Ectodermal cell (in vitro differentiated cells): Measurements from ENCODE around the gene RAB40C.
A peak's percentile ranks its signal among the peaks of the same experiment; 100 is the strongest.

Experiments
- H3K27ac ChIP-seq: 2 replicates; pipeline ENCODE4 v1.7.0; 2013; ENCODE audit warnings: mild to moderate bottlenecking, low read depth, low read length; ENCODE audit not compliant: insufficient read depth, poor library complexity, severe bottlenecking
- H3K27me3 ChIP-seq: 2 replicates; pipeline ENCODE4 v1.7.0; 2013; ENCODE audit warnings: mild to moderate bottlenecking, low read length; ENCODE audit not compliant: insufficient read depth, control insufficient read depth, poor library complexity, severe bottlenecking
- H3K36me3 ChIP-seq: one replicate; pipeline ENCODE4 v1.7.0; 2013; ENCODE audit warnings: low read length; ENCODE audit not compliant: control insufficient read depth, insufficient read depth
- H3K4me1 ChIP-seq: one replicate; pipeline ENCODE4 v1.7.0; 2013; ENCODE audit warnings: low read length; ENCODE audit not compliant: control insufficient read depth, insufficient read depth
- H3K4me3 ChIP-seq: 2 replicates; pipeline ENCODE4 v1.7.0; 2013; ENCODE audit warnings: low read depth, low read length, control low read depth; ENCODE audit not compliant: insufficient read depth
- H3K9me3 ChIP-seq: 2 replicates; pipeline ENCODE4 v1.7.0; 2013; ENCODE audit warnings: mild to moderate bottlenecking, low read length, moderate library complexity; ENCODE audit not compliant: control insufficient read depth
- WGBS, 2 experiments: methylation state at CpG; one replicate each; pipeline ENCODE4 v1.1.7; 2013; ENCODE audit warnings: missing lambda C conversion rate in 2 of 2; 5-methylcytosine and 5-hydroxymethylcytosine counted together

Gene RAB40C

DNA sequence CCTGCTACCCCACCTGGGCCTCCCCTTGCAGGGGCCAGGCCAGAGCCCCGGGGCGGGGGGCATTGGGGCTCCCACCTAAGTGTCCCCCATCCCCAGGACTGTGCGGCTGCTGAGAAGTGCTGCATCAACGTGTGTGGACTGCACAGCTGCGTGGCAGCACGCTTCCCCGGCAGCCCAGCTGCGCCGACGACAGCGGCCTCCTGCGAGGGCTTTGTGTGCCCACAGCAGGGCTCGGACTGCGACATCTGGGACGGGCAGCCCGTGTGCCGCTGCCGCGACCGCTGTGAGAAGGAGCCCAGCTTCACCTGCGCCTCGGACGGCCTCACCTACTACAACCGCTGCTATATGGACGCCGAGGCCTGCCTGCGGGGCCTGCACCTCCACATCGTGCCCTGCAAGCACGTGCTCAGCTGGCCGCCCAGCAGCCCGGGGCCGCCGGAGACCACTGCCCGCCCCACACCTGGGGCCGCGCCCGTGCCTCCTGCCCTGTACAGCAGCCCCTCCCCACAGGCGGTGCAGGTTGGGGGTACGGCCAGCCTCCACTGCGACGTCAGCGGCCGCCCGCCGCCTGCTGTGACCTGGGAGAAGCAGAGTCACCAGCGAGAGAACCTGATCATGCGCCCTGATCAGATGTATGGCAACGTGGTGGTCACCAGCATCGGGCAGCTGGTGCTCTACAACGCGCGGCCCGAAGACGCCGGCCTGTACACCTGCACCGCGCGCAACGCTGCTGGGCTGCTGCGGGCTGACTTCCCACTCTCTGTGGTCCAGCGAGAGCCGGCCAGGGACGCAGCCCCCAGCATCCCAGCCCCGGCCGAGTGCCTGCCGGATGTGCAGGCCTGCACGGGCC is 42.8 kb downstream of the RAB40C start:
- Histone ChIP-seq H3K27me3 (no peaks in the 10 kb centered on the region), H3K4me1 (peaks cover 49% of the 10 kb centered on the region), H3K9me3 (no peaks in the 10 kb centered on the region), H3K4me3 (peak overlapping the region; percentile 13), H3K36me3 (no peaks in the 10 kb centered on the region), H3K27ac (no peak overlapping the region)
- WGBS, 2 experiments = 94% methylated on average over 67 of the region's 67 CpGs

DNA sequence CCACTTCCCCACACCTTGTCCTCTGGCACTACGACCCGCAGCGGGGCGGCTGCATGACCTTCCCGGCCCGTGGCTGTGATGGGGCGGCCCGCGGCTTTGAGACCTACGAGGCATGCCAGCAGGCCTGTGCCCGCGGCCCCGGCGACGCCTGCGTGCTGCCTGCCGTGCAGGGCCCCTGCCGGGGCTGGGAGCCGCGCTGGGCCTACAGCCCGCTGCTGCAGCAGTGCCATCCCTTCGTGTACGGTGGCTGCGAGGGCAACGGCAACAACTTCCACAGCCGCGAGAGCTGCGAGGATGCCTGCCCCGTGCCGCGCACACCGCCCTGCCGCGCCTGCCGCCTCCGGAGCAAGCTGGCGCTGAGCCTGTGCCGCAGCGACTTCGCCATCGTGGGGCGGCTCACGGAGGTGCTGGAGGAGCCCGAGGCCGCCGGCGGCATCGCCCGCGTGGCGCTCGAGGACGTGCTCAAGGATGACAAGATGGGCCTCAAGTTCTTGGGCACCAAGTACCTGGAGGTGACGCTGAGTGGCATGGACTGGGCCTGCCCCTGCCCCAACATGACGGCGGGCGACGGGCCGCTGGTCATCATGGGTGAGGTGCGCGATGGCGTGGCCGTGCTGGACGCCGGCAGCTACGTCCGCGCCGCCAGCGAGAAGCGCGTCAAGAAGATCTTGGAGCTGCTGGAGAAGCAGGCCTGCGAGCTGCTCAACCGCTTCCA is 43.6 kb downstream of the RAB40C start:
- WGBS, 2 experiments = 96% methylated on average over 74 of the region's 74 CpGs
- H3K4me1 ChIP-seq = peaks cover 46% of the 10 kb centered on the region
- no peaks in the 10 kb centered on the region for H3K27me3 ChIP-seq
- H3K4me3 ChIP-seq = no peak overlapping the region
- no peak overlapping the region for H3K27ac ChIP-seq
- H3K36me3 ChIP-seq = no peaks in the 10 kb centered on the region
- H3K9me3 ChIP-seq = no peaks in the 10 kb centered on the region

DNA sequence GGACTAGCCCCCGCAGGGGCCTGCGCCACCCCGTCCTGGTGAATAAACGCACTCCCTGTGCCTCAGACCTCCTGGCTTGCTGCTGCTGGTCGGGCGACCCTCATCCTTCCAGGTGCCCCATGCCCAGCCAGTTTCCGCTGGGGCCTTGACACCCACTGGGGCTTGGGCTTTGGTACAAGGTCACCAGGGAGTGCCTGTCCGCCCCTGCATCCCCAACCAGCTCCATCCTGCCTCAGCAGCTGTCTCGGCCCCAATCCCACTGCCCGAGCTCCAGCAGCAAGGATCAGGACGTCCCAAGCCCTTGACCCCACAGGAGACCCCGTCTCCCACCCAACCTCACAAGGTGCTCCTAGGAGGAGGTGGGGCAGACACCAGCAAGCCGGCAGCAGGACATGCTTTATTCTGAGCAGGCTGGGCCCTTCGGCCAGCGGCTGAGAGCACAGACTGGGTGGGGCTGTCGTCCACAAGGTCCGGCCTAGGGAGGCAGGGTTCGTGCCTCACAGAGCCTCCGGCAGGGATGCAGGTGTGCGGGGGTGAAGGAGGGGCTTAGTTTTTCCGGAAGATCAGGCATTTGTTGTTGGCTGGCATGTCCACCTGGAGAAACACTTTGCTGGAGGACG is 44.3 kb downstream of the RAB40C start:
- Histone ChIP-seq H3K27me3 (no peaks in the 10 kb centered on the region), H3K4me1 (peaks cover 43% of the 10 kb centered on the region), H3K36me3 (no peaks in the 10 kb centered on the region), H3K9me3 (no peaks in the 10 kb centered on the region), H3K4me3 (no peak overlapping the region), H3K27ac (no peak overlapping the region)
- 94 to 95% methylated on average over 22 of the region's 22 CpGs for WGBS, 2 experiments

DNA sequence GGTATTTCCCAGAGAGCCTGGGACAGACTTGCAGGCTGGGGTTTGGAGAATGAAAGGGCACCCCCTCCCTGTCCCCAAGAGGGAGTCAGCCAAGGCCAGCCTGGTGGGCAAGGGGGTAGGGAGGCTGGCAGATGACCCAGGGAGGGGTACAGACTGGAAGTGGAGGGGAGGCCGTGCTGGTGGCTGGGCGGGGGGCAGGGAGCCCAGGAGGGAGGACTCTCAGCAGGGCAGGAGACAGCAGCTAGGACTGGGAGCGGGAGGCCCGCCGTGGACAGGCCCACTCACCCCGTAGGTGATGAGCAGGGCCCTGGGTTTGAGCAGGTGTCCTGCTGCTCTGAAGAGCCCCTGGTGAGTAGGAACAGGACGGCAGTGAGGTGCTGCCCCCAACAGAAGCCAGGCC is 45.1 kb downstream of the RAB40C start:
- H3K27ac ChIP-seq = no peak overlapping the region
- peaks cover 35% of the 10 kb centered on the region for H3K4me1 ChIP-seq
- H3K27me3 ChIP-seq = no peaks in the 10 kb centered on the region
- no peaks in the 10 kb centered on the region for H3K9me3 ChIP-seq
- H3K4me3 ChIP-seq = peak overlapping the region; percentile 77
- no peaks in the 10 kb centered on the region for H3K36me3 ChIP-seq
- 88 to 90% methylated on average over 7 of the region's 7 CpGs for WGBS, 2 experiments

DNA sequence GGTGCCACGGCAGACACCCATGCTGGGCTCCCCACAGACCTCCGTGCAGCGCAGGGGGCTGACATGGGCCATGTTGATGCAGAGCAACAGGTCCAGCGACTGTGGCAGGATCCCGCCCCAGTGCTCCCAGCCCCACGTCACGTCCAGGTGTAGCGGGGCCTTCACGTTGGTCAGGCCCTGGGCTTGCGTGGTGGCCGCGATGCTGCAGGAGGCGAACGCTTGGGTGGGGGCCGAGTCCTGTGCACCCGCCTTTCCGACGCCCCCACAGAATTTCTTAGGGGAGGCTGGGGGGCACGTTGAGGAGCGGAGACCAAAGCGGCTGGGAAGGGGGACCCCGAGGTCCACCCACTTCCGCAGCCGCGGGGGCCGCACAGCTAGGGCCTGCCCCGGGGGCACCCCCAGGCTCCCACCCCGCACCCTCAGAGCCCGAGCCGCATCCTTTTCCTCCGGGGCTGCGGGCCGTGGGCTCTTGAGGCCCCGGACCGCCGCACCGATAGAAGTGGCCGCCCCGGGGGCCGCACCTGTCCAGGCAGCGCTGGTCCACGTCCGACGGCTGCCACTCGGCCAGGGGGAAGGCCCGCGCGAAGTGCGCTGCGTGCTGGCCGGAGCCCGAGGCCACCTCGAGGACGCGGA is 45.8 kb downstream of the RAB40C start:
- peak overlapping the region; percentile 77 for H3K4me3 ChIP-seq
- H3K9me3 ChIP-seq = no peaks in the 10 kb centered on the region
- H3K27me3 ChIP-seq = no peaks in the 10 kb centered on the region
- no peak overlapping the region for H3K27ac ChIP-seq
- peaks cover 30% of the 10 kb centered on the region for H3K4me1 ChIP-seq
- 10 to 11% methylated on average over 55 of the region's 55 CpGs for WGBS, 2 experiments
- H3K36me3 ChIP-seq = no peaks in the 10 kb centered on the region

DNA sequence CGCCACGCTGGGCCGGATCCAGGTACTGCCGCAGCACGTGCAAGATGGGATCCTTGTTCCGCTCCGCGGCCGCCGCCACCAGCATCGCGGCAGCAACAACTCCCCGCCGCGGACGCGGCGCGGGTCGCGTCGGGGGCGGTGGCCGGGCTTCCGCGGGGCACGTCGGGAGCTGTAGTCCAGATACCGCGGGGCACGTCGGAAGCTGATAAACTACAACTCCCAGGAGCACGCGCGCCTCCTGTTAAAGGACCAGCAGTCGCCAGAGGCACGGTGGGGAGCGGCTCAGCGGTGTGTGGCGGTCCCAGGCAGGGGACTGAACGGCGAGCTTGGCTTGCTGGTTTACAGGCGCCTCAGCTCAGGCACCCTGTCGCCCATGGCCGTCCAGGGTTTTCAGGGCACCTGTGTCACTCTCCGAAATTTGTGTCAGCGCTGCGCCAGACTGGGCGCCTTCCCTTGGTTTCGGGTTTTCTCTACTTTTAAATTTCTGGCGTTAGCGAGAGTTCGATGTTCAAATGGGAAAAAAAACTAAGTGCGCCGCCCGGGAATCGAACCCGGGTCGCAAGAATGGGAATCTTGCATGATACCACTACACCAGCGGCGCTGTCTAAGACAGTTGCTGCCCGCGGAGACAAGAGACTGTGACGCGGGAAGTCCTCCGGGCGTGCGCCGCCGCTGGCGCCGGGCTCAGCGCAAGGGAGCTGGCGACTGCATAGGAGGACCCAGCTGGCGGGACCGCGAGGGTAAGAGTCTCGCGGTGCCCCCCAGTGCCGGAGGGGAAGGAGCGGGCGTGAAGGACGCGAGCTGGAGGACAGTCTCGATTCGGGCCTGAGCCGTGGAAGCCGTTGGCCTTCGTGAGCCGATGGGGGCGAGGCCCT is 46.6 kb downstream of the RAB40C start, which contains the start of gene METTL26:
METTL26 (minus strand) TSS at position 100 of the 875 bp plus-strand sequence; CDS start at position 85, 15 bp downstream.
- no peaks in the 10 kb centered on the region for H3K9me3 ChIP-seq
- H3K4me1 ChIP-seq = peaks cover 35% of the 10 kb centered on the region
- H3K27ac ChIP-seq = peak within 1 kb of the TSS; percentile 55
- no peaks in the 10 kb centered on the region for H3K36me3 ChIP-seq
- peaks cover 6% of the 10 kb centered on the region for H3K27me3 ChIP-seq
- peak within 1 kb of the TSS; percentile 77 for H3K4me3 ChIP-seq
- 0 to 1% methylated on average over 91 of the region's 91 CpGs for WGBS, 2 experiments

DNA sequence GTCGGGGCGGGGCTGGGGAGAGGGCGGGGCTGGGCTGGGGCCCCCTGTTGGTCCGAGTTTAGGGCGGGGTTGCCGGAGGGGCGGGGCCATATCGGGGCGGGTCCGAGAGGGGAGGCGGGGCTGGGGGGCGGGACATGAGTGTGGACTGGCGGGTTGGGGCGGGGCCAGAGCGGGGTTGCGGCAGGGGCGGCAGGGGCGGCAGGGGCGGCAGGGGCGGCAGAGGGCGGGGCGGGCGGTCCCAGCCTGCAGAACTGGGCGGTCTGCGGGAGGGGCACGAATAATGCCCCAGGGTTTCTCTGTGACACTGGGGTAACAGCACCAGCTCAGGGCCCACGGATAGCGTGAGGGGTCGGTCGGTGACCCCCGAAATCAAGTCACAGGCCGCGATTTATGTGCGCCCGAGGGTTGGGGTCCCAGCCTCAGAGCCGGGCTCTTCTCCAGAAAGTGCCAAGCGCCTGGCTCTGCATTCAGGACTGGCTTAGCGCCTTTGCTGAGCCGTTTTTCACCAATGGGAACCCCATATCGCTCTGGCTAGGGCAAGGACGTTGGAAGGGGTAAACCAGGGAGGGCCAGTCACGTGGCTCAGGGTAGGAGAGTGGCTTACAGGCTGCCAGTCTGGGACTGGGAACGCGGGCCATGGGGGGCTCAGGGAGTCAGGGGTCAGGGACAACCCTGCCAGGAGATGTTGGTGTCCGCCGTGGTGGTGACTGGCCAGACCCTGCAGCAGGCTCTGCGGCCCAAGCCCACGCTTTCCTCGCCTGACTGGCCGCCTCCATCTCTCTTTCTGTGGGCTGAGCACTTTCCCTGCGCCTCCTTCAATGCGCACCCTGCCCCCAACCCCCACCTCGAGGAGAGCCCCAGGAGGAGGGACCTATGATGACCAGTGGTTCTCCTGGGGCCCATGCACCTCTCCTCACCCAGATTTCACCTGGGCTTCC is 47.5 kb downstream of the RAB40C start:
- Histone ChIP-seq H3K4me1 (peaks cover 31% of the 10 kb centered on the region), H3K9me3 (no peaks in the 10 kb centered on the region), H3K27me3 (peaks cover 15% of the 10 kb centered on the region), H3K36me3 (no peaks in the 10 kb centered on the region), H3K4me3 (peak overlapping the region; percentile 77), H3K27ac (peak overlapping the region; percentile 55)
- 28 to 29% methylated on average over 53 of the region's 53 CpGs for WGBS, 2 experiments

DNA sequence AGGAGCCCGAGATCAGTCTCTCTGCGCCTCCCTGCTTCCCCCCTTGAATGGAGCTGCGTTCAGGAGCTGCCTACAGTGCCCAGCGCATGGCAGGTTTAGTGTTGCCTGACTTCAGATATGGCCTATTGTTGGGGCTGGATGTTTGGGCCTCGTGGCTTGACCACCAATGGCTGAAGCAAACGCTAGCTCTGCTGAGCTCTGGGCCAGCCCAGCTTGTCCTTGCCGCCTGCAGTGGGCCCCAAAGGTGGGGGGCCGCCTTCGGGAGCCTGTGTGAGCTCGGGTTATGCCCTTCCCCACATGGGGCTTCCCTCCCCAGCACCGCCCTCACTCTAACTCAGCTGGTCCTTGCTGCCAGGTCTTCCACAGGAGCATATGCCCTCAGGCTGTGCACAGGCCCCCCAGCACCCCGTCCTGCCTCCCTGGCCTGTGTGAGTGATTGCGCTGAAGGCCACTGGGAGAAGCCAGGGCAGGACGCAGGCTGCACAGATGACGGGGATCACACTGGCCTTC is 48.2 kb downstream of the RAB40C start:
- peaks cover 22% of the 10 kb centered on the region for H3K27me3 ChIP-seq
- H3K4me1 ChIP-seq = peaks cover 30% of the 10 kb centered on the region
- H3K27ac ChIP-seq = no peak overlapping the region
- 78 to 80% methylated on average over 15 of the region's 15 CpGs for WGBS, 2 experiments
- H3K4me3 ChIP-seq = no peak overlapping the region
- H3K9me3 ChIP-seq = no peaks in the 10 kb centered on the region
- no peaks in the 10 kb centered on the region for H3K36me3 ChIP-seq
